Heart left ventricle (tissue), 16 donors: ENCODE data around the gene VPS37B. TPM values are rescaled to one million over a fixed set of nuclear protein-coding genes. Genes with fewer than 3 reads are reported as not detected.

Source experiments
- ATAC-seq, 4 donors: fragments of 200-7000 bp; cut with Tn5 transposase; one replicate each; pipeline ENCODE4 v1.9.1; 2020 to 2022; ENCODE audit warnings: moderate library complexity in 4 of 4, mild to moderate bottlenecking in 3 of 4, moderate number of reproducible peaks in 1 of 4
- DNase-seq, 5 donors: peaks; one replicate each; pipeline ENCODE4 v3.0.0-alpha.2; 2020
- H3K27ac ChIP-seq, 12 donors: fragments of 200-600 bp; sonication (generic) in 4 of 12; one replicate each; pipeline versions ENCODE4 v1.5.0 to v1.8.0; 2016 to 2022; ENCODE audit warnings: mild to moderate bottlenecking in 2 of 12
- H3K27me3 ChIP-seq, 9 donors: fragments of 200-600 bp; sonication (generic) in 2 of 9; one replicate each; pipeline versions ENCODE4 v1.5.1 to v1.8.0; 2016 to 2022; ENCODE audit warnings: mild to moderate bottlenecking in 3 of 9
- H3K36me3 ChIP-seq, 9 donors: fragments of 200-600 bp; sonication (generic) in 2 of 9; one replicate each; pipeline versions ENCODE4 v1.5.0 to v1.8.0; 2018 to 2022; ENCODE audit warnings: mild to moderate bottlenecking in 2 of 9
- H3K4me1 ChIP-seq, 12 donors: fragments of 200-600 bp; sonication (generic) in 4 of 12; one replicate each; pipeline versions ENCODE4 v1.5.0 to v1.8.0; 2016 to 2022; ENCODE audit warnings: mild to moderate bottlenecking in 3 of 12
- H3K4me3 ChIP-seq, 12 donors: fragments of 200-600 bp; sonication (generic) in 4 of 12; one replicate each; pipeline versions ENCODE4 v1.5.0 to v1.8.0; 2017 to 2022; ENCODE audit warnings: mild to moderate bottlenecking in 9 of 12, moderate library complexity in 4 of 12
- H3K9me3 ChIP-seq, 12 donors: fragments of 200-600 bp; sonication (generic) in 4 of 12; one replicate each; pipeline versions ENCODE4 v1.5.0 to v1.8.0; 2016 to 2022; ENCODE audit warnings: mild to moderate bottlenecking in 1 of 12
- CTCF ChIP-seq, 12 donors: fragments of 200-600 bp; sonication (generic) in 4 of 12; IDR thresholded peaks; one replicate each; pipeline versions ENCODE4 v1.5.0 to v1.8.0; 2018 to 2022; ENCODE audit warnings: antibody characterized with exemption in 12 of 12, mild to moderate bottlenecking in 5 of 12
- POLR2A ChIP-seq, 2 donors: fragments of 450-650 bp; IDR thresholded peaks; one replicate each; pipeline ENCODE4 v1.6.1; 2017; ENCODE audit warnings: antibody characterized with exemption in 2 of 2, mild to moderate bottlenecking in 2 of 2, moderate library complexity in 2 of 2
- WGBS, 4 donors: extraction: QIAGEN DNeasy Blood & Tissue Kit in 2 of 4; methylation state at CpG; one replicate each; pipeline versions ENCODE4 v1.1.5 to v1.1.7; 2013 to 2018; 5-methylcytosine and 5-hydroxymethylcytosine counted together
- intact Hi-C, 10 donors: fragments of 100-400 bp; cut with DNase I; formaldehyde crosslinking; loops; one replicate each; pipeline versions ENCODE4 v1.11.1 to v1.14.2; 2022
- polyA plus RNA-seq, 2 donors: library from polyadenylated mRNA; stranded (reverse); fragments of 200-250 nt; gene quantifications; one replicate each; pipeline ENCODE4 v1.2.3, GENCODE V29; 2013
- total RNA-seq, 9 donors: library from RNA; depleted of rRNA in 2 of 9; stranded (reverse); fragments of >200 nt in 2 of 9; fragmentation: NEBNext Ultra II Directional in 3 of 9; extraction: Animal tissue kit (Norgen Biotek cat#: 25700) in 3 of 9; gene quantifications; one replicate each; pipeline versions ENCODE4 v1.1.0 to v1.2.4, GENCODE V29; 2016 to 2023
- donor health status: ischemic (EF 13 %, LVEDD 7.1; RV severe dilation, severe dysfunction).
- donor health status: healthy with polysubstance abuse.
- donor health status: DM: no; HTN: yes; CAD: no.
- donor health status: DM: no; HTN: no; CAD: no.
- donor health status: ischemic (EF 25% LVEDD 6.9; RV normal size, moderate dysfunction).
- donor health status: ischemic (EF 25% LVEDD 5.7; RV mildly dilated, moderate dysfunction).
- donor health status: healthy.
- donor health status: DM: yes; HTN: yes; CAD: no.
- donor health status: ischemic (EF 35%, LVEDD 5.7; RV mildly dilated, moderate dysfunction).
- donor health status: nonischemic (EF 11% LVEDD 7.7; RV severe dilation, severe dysfunction).
- donor health status: DM: yes; HTN: yes; CAD: no.
- donor health status: PGD.
- donor health status: ischemic (EF 29% LVEDD 5.4; RV normal size, mild dysfunction).
- donor health status: nonischemic (EF 23%, LVEDD 6.1; RV moderate dilation, normal function).

The VPS37B gene
- total and polyA plus RNA-seq, 11 donors: 14.5 to 51.2 (median 21.7) TPM

GRCh38 chr12:122928404-122929147 lies 32.7 kb upstream of the VPS37B start:
- Histone ChIP-seq H3K9me3 (no peaks in the 10 kb centered on the region), H3K4me3 (no peak overlapping the region), H3K27me3 (no peaks in the 10 kb centered on the region), H3K36me3 (peaks cover 0 to 25% (median 6%) of the 10 kb centered on the region in 9 donors), H3K4me1 (no peaks in the 10 kb centered on the region), H3K27ac (no peak overlapping the region)
- TF ChIP-seq CTCF (IDR thresholded peaks at IDR 0.05) (no peak), POLR2A (IDR thresholded peaks at IDR 0.05) (no peak)
- ATAC-seq (no peak), DNase-seq (no peak)
- intact Hi-C loops: no loop called here
- WGBS, 4 donors: 84 to 86% (median 86%) methylated on average over 9 to 12 of the region's 12 CpGs

GRCh38 chr12:122927756-122928403 lies 32.0 kb upstream of the VPS37B start:
- no peak for TF ChIP-seq POLR2A (IDR thresholded peaks at IDR 0.05)
- no peak for TF ChIP-seq CTCF (IDR thresholded peaks at IDR 0.05)
- Histone ChIP-seq H3K4me3 (no peak overlapping the region), H3K9me3 (no peaks in the 10 kb centered on the region), H3K27ac (no peak overlapping the region), H3K36me3 (peaks cover 0 to 24% (median 5%) of the 10 kb centered on the region in 9 donors), H3K4me1 (no peaks in the 10 kb centered on the region), H3K27me3 (no peaks in the 10 kb centered on the region)
- intact Hi-C loops: no loop called here
- no peak for ATAC-seq
- WGBS, 4 donors: 88 to 93% (median 92%) methylated on average over 11 of the region's 11 CpGs
- no peak for DNase-seq

- 83 to 90% (median 88%) methylated on average over 3 to 8 of the region's 8 CpGs for WGBS, 4 donors
- no peaks in the 10 kb centered on the region for H3K9me3 ChIP-seq
Observed at GRCh38 chr12:122921917-122922316, 26.0 kb upstream of the VPS37B start.

More at GRCh38 chr12:122921917-122922316, 26.0 kb upstream of the VPS37B start:
- intact Hi-C loops: no loop called here
- ATAC-seq (no peak), DNase-seq (no peak)
- TF ChIP-seq POLR2A (IDR thresholded peaks at IDR 0.05) (no peak), CTCF (IDR thresholded peaks at IDR 0.05) (no peak)
- Histone ChIP-seq H3K27ac (no peak overlapping the region), H3K27me3 (no peaks in the 10 kb centered on the region), H3K36me3 (peaks cover 0 to 8% (median 0%) of the 10 kb centered on the region in 9 donors), H3K4me3 (no peak overlapping the region), H3K4me1 (peaks cover 3 to 17% (median 15%) of the 10 kb centered on the region in 12 donors)
